SU-DHL-6 (cell line): ENCODE measurements around the gene DIPK1B.

ENCODE experiments used
- EZH2phosphoT487 ChIP-seq: fragments of 200-600 bp; sonication (generic), shearing (Covaris generic); conservative IDR thresholded peaks from 2 replicates; pipeline ENCODE4 v1.6.1; 2018; ENCODE audit warnings: mild to moderate bottlenecking, antibody characterized with exemption, low read length, moderate library complexity, mixed read lengths
- TF ChIP-seq, protein P1 (sequence below): fragments of 200-600 bp; sonication (generic); IDR thresholded peaks from one replicate; pipeline ENCODE4 v1.5.1; 2017; ENCODE audit warnings: antibody characterized with exemption, mild to moderate bottlenecking, low read length, moderate library complexity; ENCODE audit not compliant: insufficient read depth, poor library complexity, severe bottlenecking

DNA sequence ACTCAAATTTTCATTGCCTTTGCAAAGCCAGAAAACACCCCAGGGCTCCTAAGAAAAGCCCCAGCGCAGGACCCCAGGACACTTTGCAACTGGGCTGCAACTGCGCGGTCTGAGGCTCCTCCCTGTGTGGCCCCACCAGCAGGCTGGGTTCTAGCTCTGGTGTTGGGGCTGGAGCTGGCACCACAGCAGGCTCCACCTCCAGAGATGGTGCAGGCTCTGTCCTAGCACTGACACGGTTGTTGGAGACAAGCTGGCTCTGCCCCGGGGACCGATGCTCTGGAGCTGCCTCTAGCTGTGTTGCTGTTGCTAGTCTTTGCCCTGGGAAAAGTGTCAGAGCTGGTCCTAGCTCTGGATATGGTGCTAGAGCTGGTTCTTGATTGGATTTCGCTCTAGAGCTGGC lies 16.8 kb downstream of the DIPK1B start:
- TF ChIP-seq, protein P1, sequence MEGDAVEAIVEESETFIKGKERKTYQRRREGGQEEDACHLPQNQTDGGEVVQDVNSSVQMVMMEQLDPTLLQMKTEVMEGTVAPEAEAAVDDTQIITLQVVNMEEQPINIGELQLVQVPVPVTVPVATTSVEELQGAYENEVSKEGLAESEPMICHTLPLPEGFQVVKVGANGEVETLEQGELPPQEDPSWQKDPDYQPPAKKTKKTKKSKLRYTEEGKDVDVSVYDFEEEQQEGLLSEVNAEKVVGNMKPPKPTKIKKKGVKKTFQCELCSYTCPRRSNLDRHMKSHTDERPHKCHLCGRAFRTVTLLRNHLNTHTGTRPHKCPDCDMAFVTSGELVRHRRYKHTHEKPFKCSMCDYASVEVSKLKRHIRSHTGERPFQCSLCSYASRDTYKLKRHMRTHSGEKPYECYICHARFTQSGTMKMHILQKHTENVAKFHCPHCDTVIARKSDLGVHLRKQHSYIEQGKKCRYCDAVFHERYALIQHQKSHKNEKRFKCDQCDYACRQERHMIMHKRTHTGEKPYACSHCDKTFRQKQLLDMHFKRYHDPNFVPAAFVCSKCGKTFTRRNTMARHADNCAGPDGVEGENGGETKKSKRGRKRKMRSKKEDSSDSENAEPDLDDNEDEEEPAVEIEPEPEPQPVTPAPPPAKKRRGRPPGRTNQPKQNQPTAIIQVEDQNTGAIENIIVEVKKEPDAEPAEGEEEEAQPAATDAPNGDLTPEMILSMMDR, result no peak
- no peak for TF ChIP-seq EZH2phosphoT487
